Upper lobe of right lung (tissue), 1 donor: ENCODE data around the gene PLEKHG7. TPM values are rescaled to one million over a fixed set of nuclear protein-coding genes. Genes with fewer than 3 reads are reported as not detected.
"Not testable (repeated sequence)": the region's sequence is repeated elsewhere in the genome, so short reads cannot be mapped to it uniquely, and the experiment has no call there.

ENCODE experiments used
- ATAC-seq: fragments of 200-7000 bp; cut with Tn5 transposase; one replicate; pipeline ENCODE4 v1.9.1; 2020; ENCODE audit warnings: mild to moderate bottlenecking, moderate library complexity
- DNase-seq: peaks from one replicate; pipeline ENCODE4 v3.0.0-alpha.2; 2020
- H3K27ac ChIP-seq: fragments of 200-600 bp; one replicate; pipeline ENCODE4 v1.8.0; 2022
- H3K27me3 ChIP-seq: fragments of 200-600 bp; one replicate; pipeline ENCODE4 v1.8.0; 2022; ENCODE audit warnings: mild to moderate bottlenecking
- H3K36me3 ChIP-seq: fragments of 200-600 bp; one replicate; pipeline ENCODE4 v1.8.0; 2022
- H3K4me1 ChIP-seq: fragments of 200-600 bp; one replicate; pipeline ENCODE4 v1.8.0; 2022
- H3K4me3 ChIP-seq: fragments of 200-600 bp; one replicate; pipeline ENCODE4 v1.8.0; 2022; ENCODE audit warnings: mild to moderate bottlenecking
- H3K9me3 ChIP-seq: fragments of 200-600 bp; one replicate; pipeline ENCODE4 v1.8.0; 2022
- intact Hi-C: fragments of 100-400 bp; cut with DNase I; formaldehyde crosslinking; loops from one replicate; pipeline ENCODE4 v1.11.0; 2022
- total RNA-seq: library from RNA; stranded (reverse); fragmentation: NEBNext Ultra II Directional; extraction: Animal tissue kit (Norgen Biotek cat#: 25700); gene quantifications from one replicate; pipeline ENCODE4 v1.2.1, GENCODE V29; 2021
- TF ChIP-seq, protein P1 (sequence below): fragments of 200-600 bp; IDR thresholded peaks from one replicate; pipeline ENCODE4 v1.8.0; 2022; ENCODE audit warnings: antibody characterized with exemption
- donor health status: DM: no; HTN: yes; CAD: no; lungs with severe emphysema.

The PLEKHG7 gene
- total RNA-seq, 1 donor from 2014 or later = not detected

DNA sequence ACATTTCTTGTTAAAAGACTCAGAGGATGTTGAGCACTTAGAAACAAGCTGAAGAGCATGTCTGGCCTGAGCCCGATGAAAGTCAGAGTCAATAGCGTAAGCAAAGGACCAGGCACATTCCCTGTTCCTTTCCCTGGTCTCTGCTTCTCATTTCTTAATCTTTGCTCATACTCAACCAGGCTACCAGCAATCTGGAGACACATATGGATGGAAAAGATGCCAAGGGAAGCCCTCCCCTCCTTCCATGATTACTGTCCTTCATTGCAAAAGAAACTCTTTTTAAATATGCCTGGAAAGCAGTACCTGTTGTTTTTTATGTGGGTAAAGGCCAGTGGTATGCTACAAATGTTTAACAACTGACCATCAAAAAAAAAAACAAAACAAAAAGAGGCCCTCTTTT, 44.2 kb upstream of the PLEKHG7 start:
- Histone ChIP-seq H3K27me3 (no peaks in the 10 kb centered on the region), H3K27ac (no peak overlapping the region), H3K9me3 (no peaks in the 10 kb centered on the region), H3K36me3 (no peaks in the 10 kb centered on the region), H3K4me1 (no peaks in the 10 kb centered on the region), H3K4me3 (no peak overlapping the region)
- DNase-seq (no peak), ATAC-seq (no peak)
- TF ChIP-seq, protein P1, sequence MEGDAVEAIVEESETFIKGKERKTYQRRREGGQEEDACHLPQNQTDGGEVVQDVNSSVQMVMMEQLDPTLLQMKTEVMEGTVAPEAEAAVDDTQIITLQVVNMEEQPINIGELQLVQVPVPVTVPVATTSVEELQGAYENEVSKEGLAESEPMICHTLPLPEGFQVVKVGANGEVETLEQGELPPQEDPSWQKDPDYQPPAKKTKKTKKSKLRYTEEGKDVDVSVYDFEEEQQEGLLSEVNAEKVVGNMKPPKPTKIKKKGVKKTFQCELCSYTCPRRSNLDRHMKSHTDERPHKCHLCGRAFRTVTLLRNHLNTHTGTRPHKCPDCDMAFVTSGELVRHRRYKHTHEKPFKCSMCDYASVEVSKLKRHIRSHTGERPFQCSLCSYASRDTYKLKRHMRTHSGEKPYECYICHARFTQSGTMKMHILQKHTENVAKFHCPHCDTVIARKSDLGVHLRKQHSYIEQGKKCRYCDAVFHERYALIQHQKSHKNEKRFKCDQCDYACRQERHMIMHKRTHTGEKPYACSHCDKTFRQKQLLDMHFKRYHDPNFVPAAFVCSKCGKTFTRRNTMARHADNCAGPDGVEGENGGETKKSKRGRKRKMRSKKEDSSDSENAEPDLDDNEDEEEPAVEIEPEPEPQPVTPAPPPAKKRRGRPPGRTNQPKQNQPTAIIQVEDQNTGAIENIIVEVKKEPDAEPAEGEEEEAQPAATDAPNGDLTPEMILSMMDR = no peak
- intact Hi-C loops = no loop called here

- intact Hi-C loops = no loop called here
- TF ChIP-seq, protein P1 = no peak
- no peak for ATAC-seq
These were observed 41.5 kb upstream of the PLEKHG7 start for GRCh38 chr12:92661269-92661668.

GRCh38 chr12:92665496-92665895, 37.3 kb upstream of the PLEKHG7 start:
- ATAC-seq (no peak), DNase-seq (no peak)
- no peaks in the 10 kb centered on the region for H3K4me1 ChIP-seq
- H3K27me3 ChIP-seq = no peaks in the 10 kb centered on the region
- intact Hi-C loops = no loop called here
- H3K9me3 ChIP-seq = no peaks in the 10 kb centered on the region
- TF ChIP-seq, protein P1 = no peak
- no peak overlapping the region for H3K4me3 ChIP-seq
- H3K27ac ChIP-seq = no peak overlapping the region
- H3K36me3 ChIP-seq = no peaks in the 10 kb centered on the region

More at GRCh38 chr12:92661269-92661668, 41.5 kb upstream of the PLEKHG7 start:
- no peaks in the 10 kb centered on the region for H3K4me1 ChIP-seq
- H3K27ac ChIP-seq = no peak overlapping the region
- H3K27me3 ChIP-seq = no peaks in the 10 kb centered on the region
- H3K36me3 ChIP-seq = no peaks in the 10 kb centered on the region
- DNase-seq = no peak
- no peak overlapping the region for H3K4me3 ChIP-seq
- no peaks in the 10 kb centered on the region for H3K9me3 ChIP-seq

GRCh38 chr12:92668739-92669138, 34.0 kb upstream of the PLEKHG7 start:
- H3K4me1 ChIP-seq = no peaks in the 10 kb centered on the region
- H3K27ac ChIP-seq = no peak overlapping the region
- DNase-seq = no peak
- TF ChIP-seq, protein P1 = no peak
- H3K9me3 ChIP-seq = no peaks in the 10 kb centered on the region
- intact Hi-C loops = no loop called here
- H3K36me3 ChIP-seq = no peaks in the 10 kb centered on the region
- no peaks in the 10 kb centered on the region for H3K27me3 ChIP-seq
- ATAC-seq = no peak
- H3K4me3 ChIP-seq = no peak overlapping the region

GRCh38 chr12:92671524-92671923, 31.3 kb upstream of the PLEKHG7 start:
- ATAC-seq, H3K36me3 ChIP-seq, intact Hi-C loops, H3K4me3 ChIP-seq, H3K27ac ChIP-seq, DNase-seq, H3K4me1 ChIP-seq, H3K27me3 ChIP-seq, H3K9me3 ChIP-seq: not testable (repeated sequence)

DNA sequence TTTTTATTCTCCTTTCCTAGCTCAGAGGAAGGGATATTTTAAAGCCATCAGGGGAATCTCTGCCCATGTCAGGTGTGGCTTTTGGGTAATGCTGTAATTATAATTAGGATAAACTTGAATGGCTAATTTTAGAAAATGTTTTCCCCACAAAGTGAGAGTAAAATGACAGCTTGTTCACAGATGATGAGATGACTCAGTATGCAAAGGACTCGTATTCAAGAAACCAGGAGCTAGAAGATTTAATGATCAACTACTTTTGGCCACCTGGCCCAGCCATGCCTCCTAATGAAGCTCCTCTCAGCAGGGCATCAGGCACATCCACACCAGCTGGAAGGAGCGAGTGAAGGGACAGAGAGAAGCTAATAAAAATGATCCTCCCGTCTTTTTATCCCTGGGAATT, 29.0 kb upstream of the PLEKHG7 start:
- DNase-seq (no peak), ATAC-seq (no peak)
- TF ChIP-seq, protein P1 = no peak
- no peaks in the 10 kb centered on the region for H3K36me3 ChIP-seq
- no peaks in the 10 kb centered on the region for H3K4me1 ChIP-seq
- no peaks in the 10 kb centered on the region for H3K27me3 ChIP-seq
- H3K27ac ChIP-seq = no peak overlapping the region
- intact Hi-C loops = no loop called here
- no peaks in the 10 kb centered on the region for H3K9me3 ChIP-seq
- no peak overlapping the region for H3K4me3 ChIP-seq
